Common myeloid progenitor, CD34-positive (primary cell): ENCODE data around the gene SLC12A2.

Experiments
- CTCF ChIA-PET: fragments of 350-600 bp; sonication (Branson Sonifier 250); formaldehyde crosslinking; loops from one replicate; lab custom pipeline; 2021; ENCODE audit warnings: antibody characterized with exemption; lab: Charles Lee
- POLR2A ChIA-PET: fragments of 350-600 bp; sonication (Branson Sonifier 250); formaldehyde crosslinking; loops from one replicate; lab custom pipeline; 2021; ENCODE audit warnings: antibody characterized with exemption; lab: Charles Lee
- DNase-seq, 3 donors: peaks; one replicate each; pipeline versions ENCODE4 v3.0.0 to v3.0.0-alpha.2; 2013
- H3K27ac ChIP-seq, 2 experiments: 1 replicate in 1 of 2; 2 replicates in 1 of 2; pipeline ENCODE4 v1.7.0; 2013; ENCODE audit warnings: inconsistent platforms in 2 of 2, low read length in 2 of 2, mild to moderate bottlenecking in 2 of 2, low read depth in 1 of 2, moderate library complexity in 1 of 2; ENCODE audit not compliant: severe bottlenecking in 2 of 2, insufficient read depth in 1 of 2, poor library complexity in 1 of 2
- H3K27me3 ChIP-seq, 5 experiments: replicated peaks in 2 of 5; 1 replicate in 3 of 5; 2 replicates in 2 of 5; pipeline versions ENCODE4 v1.6.1 to v1.7.0; 2013; ENCODE audit warnings: low read length in 4 of 5, mild to moderate bottlenecking in 2 of 5, moderate library complexity in 2 of 5, inconsistent platforms in 1 of 5; ENCODE audit not compliant: insufficient read depth in 5 of 5, control insufficient read depth in 4 of 5
- H3K36me3 ChIP-seq, 4 experiments: 1 replicate in 2 of 4; 2 replicates in 2 of 4; pipeline versions ENCODE4 v1.6.1 to v1.7.0; 2013; ENCODE audit warnings: low read length in 3 of 4, control low read depth in 1 of 4, mild to moderate bottlenecking in 1 of 4; ENCODE audit not compliant: control insufficient read depth in 4 of 4, insufficient read depth in 4 of 4
- H3K4me1 ChIP-seq, 4 experiments: 1 replicate in 3 of 4; 2 replicates in 1 of 4; pipeline versions ENCODE4 v1.6.1 to v1.7.1; 2013; ENCODE audit warnings: low read length in 3 of 4, mild to moderate bottlenecking in 3 of 4, control low read depth in 1 of 4, inconsistent platforms in 1 of 4, moderate library complexity in 1 of 4; ENCODE audit not compliant: control insufficient read depth in 4 of 4, insufficient read depth in 4 of 4; ENCODE audit errors: control extremely low read depth in 1 of 4
- H3K4me3 ChIP-seq, 7 experiments: 1 replicate in 4 of 7; 2 replicates in 3 of 7; pipeline versions ENCODE4 v1.5.1 to v1.7.0; 2013; ENCODE audit warnings: mild to moderate bottlenecking in 7 of 7, low read length in 6 of 7, moderate library complexity in 6 of 7, inconsistent platforms in 2 of 7, low read depth in 2 of 7, control low read depth in 1 of 7; ENCODE audit not compliant: insufficient read depth in 4 of 7, control insufficient read depth in 1 of 7; ENCODE audit errors: extremely low read depth in 1 of 7
- H3K9me3 ChIP-seq, 5 experiments: 1 replicate in 4 of 5; 2 replicates in 1 of 5; pipeline versions ENCODE4 v1.6.1 to v1.7.1; 2013; ENCODE audit warnings: low read length in 4 of 5, mild to moderate bottlenecking in 2 of 5, inconsistent platforms in 1 of 5, low read depth in 1 of 5, moderate library complexity in 1 of 5; ENCODE audit not compliant: control insufficient read depth in 4 of 5, insufficient read depth in 2 of 5; ENCODE audit errors: control extremely low read depth in 1 of 5
- WGBS: methylation state at CpG from one replicate; pipeline ENCODE4 v1.1.5; 2013; ENCODE audit not compliant: insufficient coverage; 5-methylcytosine and 5-hydroxymethylcytosine counted together

Gene SLC12A2

DNA sequence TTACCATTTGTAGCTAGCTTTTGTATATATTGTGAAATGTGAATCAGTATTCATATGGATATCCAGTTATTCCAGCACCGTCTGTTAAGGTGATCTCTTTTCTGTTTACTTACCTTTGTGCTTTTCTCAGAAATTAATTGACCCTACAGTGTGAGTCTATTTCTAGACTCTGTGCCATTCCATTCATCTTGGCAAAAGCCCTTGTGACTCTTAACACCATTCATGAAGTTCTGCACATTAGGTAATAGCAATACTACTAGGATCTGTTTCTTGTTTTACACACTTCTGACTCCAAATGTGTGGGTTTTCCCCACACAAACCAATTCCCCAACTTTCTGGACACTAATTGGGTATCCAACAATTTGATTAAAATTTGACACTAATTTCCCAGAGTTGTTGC, 40.4 kb downstream of the SLC12A2 start:
- H3K27ac ChIP-seq, result no peak overlapping the region
- ChIA-PET POLR2A (no interaction called here), CTCF (interaction anchor here (1.1 to 1.6 kb wide), 3 partner anchors 10 to 560 kb away, joined by 3 to 5 read pairs (median 4); no protein-coding TSS in a partner anchor)
- 100% methylated on average over 1 of the region's 1 CpG for WGBS
- no peak for DNase-seq
- peaks cover 0 to 3% (median 1%) of the 10 kb centered on the region in 5 experiments for H3K9me3 ChIP-seq
- H3K4me3 ChIP-seq, result no peak overlapping the region
- no peaks in the 10 kb centered on the region for H3K27me3 ChIP-seq
- H3K36me3 ChIP-seq, result peaks cover 0 to 4% (median 2%) of the 10 kb centered on the region in 4 experiments
- H3K4me1 ChIP-seq, result no peaks in the 10 kb centered on the region

DNA sequence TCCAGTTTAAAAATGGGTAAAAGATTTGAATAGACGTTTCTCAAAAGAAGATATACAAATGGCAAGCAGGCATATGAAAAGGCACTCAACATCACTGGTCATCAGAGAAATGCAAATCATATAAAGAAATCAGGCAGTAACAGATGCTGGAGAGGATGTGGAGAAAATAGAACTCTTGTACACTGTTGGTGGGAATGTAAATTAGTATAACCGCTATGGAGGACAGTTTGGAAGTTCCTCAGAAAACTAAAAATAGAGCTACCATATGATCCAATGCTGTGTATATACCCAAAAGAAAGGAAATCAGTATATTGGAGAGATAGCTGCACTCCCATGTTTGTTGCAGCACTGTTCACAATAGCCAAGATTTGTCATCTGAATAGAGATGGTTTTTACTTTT, 42.7 kb downstream of the SLC12A2 start:
- no peaks in the 10 kb centered on the region for H3K4me1 ChIP-seq
- no peak for DNase-seq
- H3K9me3 ChIP-seq, result no peaks in the 10 kb centered on the region
- no peaks in the 10 kb centered on the region for H3K27me3 ChIP-seq
- H3K27ac ChIP-seq, result no peak overlapping the region
- peaks cover 0 to 6% (median 4%) of the 10 kb centered on the region in 4 experiments for H3K36me3 ChIP-seq
- no CpG with 5 or more reads among the region's 2 CpGs for WGBS
- H3K4me3 ChIP-seq, result no peak overlapping the region
- POLR2A ChIA-PET, result no interaction called here
- CTCF ChIA-PET, result no interaction called here

DNA sequence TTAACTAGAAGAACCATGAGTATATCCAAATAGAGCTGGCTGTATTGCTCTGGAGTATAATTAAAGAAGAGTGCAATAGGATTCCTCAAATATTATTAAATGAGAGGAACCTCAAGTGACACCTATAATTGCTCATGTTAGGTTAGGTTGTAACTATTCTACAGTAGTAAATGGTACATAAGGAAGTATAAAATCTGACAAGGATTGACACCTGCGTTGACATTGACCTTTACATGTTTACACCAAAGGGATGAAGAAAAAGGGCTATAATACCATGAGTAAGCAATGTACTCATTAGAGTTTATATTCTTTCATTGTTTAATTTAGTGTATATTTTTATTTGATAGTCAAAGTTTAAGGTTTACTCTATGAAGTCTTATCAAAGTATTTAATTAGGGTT, 48.9 kb downstream of the SLC12A2 start:
- H3K36me3 ChIP-seq, result peaks cover under 1 to 39% (median 7%) of the 10 kb centered on the region in 4 experiments
- WGBS, result no CpG with 5 or more reads among the region's 1 CpG
- no peaks in the 10 kb centered on the region for H3K27me3 ChIP-seq
- H3K9me3 ChIP-seq, result no peaks in the 10 kb centered on the region
- no peak overlapping the region for H3K27ac ChIP-seq
- DNase-seq, result no peak
- POLR2A ChIA-PET, result no interaction called here
- H3K4me1 ChIP-seq, result no peaks in the 10 kb centered on the region
- CTCF ChIA-PET, result no interaction called here
- H3K4me3 ChIP-seq, result no peak overlapping the region

DNA sequence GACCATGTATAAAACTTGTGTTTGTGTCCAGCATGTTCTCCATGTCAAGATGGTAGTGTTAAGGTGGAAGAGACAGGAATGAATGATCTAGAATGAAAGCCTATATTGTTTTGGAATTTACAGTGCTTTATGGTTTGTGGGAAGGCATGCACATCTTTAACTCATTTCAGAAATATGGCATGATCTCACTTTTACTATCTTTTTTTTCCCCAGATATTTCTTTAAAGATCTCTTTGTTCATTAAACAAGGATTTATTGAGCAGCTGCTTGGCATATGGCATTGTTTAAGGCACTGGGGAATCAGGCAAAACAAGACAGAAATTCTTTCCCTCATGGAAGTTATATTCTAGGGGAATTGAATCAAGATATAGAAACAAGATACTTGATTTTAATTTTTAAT, 51.7 kb downstream of the SLC12A2 start:
- Histone ChIP-seq H3K9me3 (no peaks in the 10 kb centered on the region), H3K4me3 (no peak overlapping the region), H3K4me1 (no peaks in the 10 kb centered on the region), H3K27me3 (no peaks in the 10 kb centered on the region), H3K27ac (no peak overlapping the region), H3K36me3 (peaks cover 4 to 52% (median 8%) of the 10 kb centered on the region in 4 experiments)
- no peak for DNase-seq
- POLR2A ChIA-PET, result no interaction called here
- CTCF ChIA-PET, result no interaction called here

DNA sequence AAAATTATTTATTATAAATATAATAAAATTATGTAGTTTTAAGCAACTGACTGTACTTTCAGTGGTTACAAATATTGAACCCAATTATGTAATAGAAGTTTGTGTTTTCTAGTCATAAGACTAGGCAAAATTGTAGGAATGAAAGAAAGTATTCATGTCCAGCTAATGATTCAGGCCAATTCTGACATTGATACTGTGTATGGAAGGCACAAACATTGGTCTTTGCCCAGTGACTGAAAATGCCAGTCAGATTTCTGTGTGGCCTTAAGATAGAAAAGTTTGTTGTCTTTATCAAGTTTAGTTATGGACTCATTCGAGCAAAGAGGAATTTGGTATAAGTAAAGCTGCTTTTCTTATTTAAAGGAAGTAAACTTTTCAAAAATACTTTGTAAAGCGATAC, 60.3 kb downstream of the SLC12A2 start:
- WGBS, result 88% methylated on average over 1 of the region's 2 CpGs
- Histone ChIP-seq H3K36me3 (peaks cover 0 to 23% (median 6%) of the 10 kb centered on the region in 4 experiments), H3K4me3 (no peak overlapping the region), H3K27me3 (no peaks in the 10 kb centered on the region), H3K9me3 (no peaks in the 10 kb centered on the region), H3K4me1 (no peaks in the 10 kb centered on the region), H3K27ac (no peak overlapping the region)
- ChIA-PET CTCF (no interaction called here), POLR2A (no interaction called here)
- DNase-seq, result no peak

DNA sequence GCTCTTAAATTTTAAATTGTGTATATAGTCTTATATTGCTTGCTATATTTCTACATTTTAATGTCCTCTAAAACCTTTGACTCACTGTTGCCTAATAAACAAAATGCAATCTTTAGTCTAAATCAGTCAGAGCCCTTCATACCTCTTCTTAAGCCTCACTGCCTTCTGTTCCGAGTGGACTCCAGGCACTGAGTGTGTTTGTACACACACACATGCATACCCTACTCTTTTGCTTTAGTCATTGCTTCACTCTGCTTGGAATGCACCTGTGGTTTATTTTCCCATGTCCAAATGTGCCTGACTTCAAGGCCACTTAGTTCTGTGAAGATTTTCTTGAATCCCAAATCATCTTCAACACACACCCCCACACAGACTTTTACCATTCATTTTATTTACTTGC, 60.9 kb downstream of the SLC12A2 start:
- Histone ChIP-seq H3K27me3 (no peaks in the 10 kb centered on the region), H3K4me1 (no peaks in the 10 kb centered on the region), H3K27ac (no peak overlapping the region), H3K4me3 (no peak overlapping the region), H3K36me3 (peaks cover 0 to 24% (median 9%) of the 10 kb centered on the region in 4 experiments), H3K9me3 (no peaks in the 10 kb centered on the region)
- 100% methylated on average over 1 of the region's 1 CpG for WGBS
- POLR2A ChIA-PET, result no interaction called here
- no peak for DNase-seq
- CTCF ChIA-PET, result no interaction called here

DNA sequence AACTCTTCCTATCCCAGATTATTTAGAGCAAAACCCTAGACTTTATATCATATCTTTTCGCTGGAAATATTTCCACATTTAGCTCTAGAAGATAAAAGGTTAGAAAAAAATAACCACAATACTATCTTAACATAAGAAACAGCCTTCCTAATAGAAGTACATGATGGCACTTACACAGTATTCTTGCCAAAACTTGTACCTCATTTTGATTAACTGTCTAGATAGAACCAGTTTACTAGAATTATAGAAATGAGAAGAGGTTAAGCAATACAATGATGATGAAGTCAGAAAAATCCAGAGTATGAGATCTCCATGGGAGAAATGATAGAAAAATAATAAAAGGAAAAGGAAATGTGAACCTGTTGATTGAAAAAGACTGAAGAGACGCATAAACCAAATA, 63.1 kb downstream of the SLC12A2 start:
- no peak for DNase-seq
- Histone ChIP-seq H3K27ac (no peak overlapping the region), H3K4me1 (no peaks in the 10 kb centered on the region), H3K27me3 (no peaks in the 10 kb centered on the region), H3K9me3 (no peaks in the 10 kb centered on the region), H3K36me3 (peaks cover 2 to 33% (median 8%) of the 10 kb centered on the region in 4 experiments), H3K4me3 (no peak overlapping the region)
- ChIA-PET POLR2A (no interaction called here), CTCF (no interaction called here)
- 100% methylated on average over 1 of the region's 2 CpGs for WGBS
